GM12892 (cell line): ENCODE data around the gene DVL3.

Experiments used
- POLR2A ChIP-seq: IDR thresholded peaks from 2 replicates; pipeline ENCODE4 v1.6.1; 2011; ENCODE audit warnings: low read depth, low read length, control low read depth
- POLR2AphosphoS5 ChIP-seq: IDR thresholded peaks from 2 replicates; pipeline ENCODE4 v1.6.1; 2011; ENCODE audit warnings: low read depth, low read length, control low read depth

DNA sequence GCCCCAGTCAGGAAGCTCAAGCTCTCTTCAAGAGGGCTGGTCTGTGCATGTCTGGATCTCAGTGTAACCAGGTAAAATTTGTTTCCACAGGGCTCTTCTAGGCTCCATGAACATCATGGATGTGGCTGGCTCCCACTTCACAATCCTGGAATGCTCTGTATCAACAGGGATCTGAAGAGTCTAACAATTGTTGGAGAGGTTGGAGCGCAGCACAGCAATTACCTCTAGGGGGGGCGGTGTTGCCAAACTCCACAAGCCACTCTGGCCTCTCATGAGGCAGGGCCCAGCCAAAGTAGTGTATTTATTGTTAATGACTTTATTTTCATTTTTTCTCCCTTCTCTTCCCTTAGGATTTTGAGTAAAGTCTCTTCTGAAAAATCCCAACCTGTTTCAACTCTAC lies 26.2 kb upstream of the DVL3 start:
- no peak for TF ChIP-seq POLR2AphosphoS5
- no peak for TF ChIP-seq POLR2A
